ENCODE data around the gene FAM184A. TPM values are rescaled to one million over a fixed set of nuclear protein-coding genes. Genes with fewer than 3 reads are reported as not detected.

FAM184A gene
- total RNA-seq, 4 donors from 2014 or later, result 7.6 to 11.2 (median 9.0) TPM

GRCh38 chr6:118935978-118936703 is 142.3 kb downstream of the FAM184A start:
- Histone ChIP-seq H3K27me3 (no peaks in the 10 kb centered on the region), H3K4me1 (peaks cover 0 to 25% (median 17%) of the 10 kb centered on the region in 4 donors), H3K9me3 (no peaks in the 10 kb centered on the region), H3K27ac (replicated peaks in 1 of 4) (peak overlapping the region in 1 of 4 donors; percentile 94), H3K4me3 (no peak overlapping the region), H3K36me3 (peaks cover 3 to 5% (median 4%) of the 10 kb centered on the region in 4 donors)
- WGBS, result 88% methylated on average over 3 of the region's 3 CpGs
- no peak for DNase-seq (ENCODE audit: extremely low spot score)
- intact Hi-C loops (cut with DNase I), result loop anchor here (2.0 kb wide), 1 partner anchor 41 kb away; the partner anchor contains the start of gene ASF1A
- TF ChIP-seq POLR2A (IDR thresholded peaks at IDR 0.05; ENCODE audit: low read depth), result no peak
- TF ChIP-seq EP300 (IDR thresholded peaks at IDR 0.05), result no peak

DNA sequence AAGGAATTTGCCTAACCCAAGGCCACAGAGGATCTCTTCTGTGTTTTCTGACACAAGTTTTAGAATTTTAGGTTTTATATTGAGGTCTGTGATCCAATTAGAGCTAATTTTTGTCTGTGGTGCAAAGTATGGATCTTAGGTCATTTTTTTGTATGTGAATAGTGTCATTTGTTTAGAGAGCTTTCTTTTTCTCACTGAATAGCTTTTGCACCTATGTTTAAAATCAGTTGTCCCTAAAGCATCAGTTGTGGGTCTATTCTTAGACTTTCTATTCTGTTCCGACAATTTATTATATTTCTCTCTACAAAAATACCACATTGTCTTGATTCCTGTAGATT is 143.2 kb downstream of the FAM184A start:
- no peak for TF ChIP-seq POLR2A (IDR thresholded peaks at IDR 0.05; ENCODE audit: low read depth)
- TF ChIP-seq EP300 (IDR thresholded peaks at IDR 0.05), result no peak
- no peak for TF ChIP-seq POLR2AphosphoS5 (IDR thresholded peaks at IDR 0.05)
- TF ChIP-seq CTCF (IDR thresholded peaks at IDR 0.05), result no peak
- Histone ChIP-seq H3K4me3 (peak overlapping the region; percentile 64 to 90 (median 86)), H3K36me3 (peaks cover 5 to 12% (median 9%) of the 10 kb centered on the region in 4 donors), H3K9me3 (no peaks in the 10 kb centered on the region), H3K4me1 (peaks cover 0 to 25% (median 17%) of the 10 kb centered on the region in 4 donors), H3K27me3 (no peaks in the 10 kb centered on the region), H3K27ac (replicated peaks in 1 of 4) (peak overlapping the region; percentile 91 to 96 (median 94))
- WGBS, result 23% methylated on average over 1 of the region's 1 CpG
- no peak for DNase-seq (ENCODE audit: extremely low spot score)
- intact Hi-C loops (cut with DNase I), result loop anchor here (2.0 kb wide), 1 partner anchor 40 kb away; the partner anchor contains the start of gene ASF1A

DNA sequence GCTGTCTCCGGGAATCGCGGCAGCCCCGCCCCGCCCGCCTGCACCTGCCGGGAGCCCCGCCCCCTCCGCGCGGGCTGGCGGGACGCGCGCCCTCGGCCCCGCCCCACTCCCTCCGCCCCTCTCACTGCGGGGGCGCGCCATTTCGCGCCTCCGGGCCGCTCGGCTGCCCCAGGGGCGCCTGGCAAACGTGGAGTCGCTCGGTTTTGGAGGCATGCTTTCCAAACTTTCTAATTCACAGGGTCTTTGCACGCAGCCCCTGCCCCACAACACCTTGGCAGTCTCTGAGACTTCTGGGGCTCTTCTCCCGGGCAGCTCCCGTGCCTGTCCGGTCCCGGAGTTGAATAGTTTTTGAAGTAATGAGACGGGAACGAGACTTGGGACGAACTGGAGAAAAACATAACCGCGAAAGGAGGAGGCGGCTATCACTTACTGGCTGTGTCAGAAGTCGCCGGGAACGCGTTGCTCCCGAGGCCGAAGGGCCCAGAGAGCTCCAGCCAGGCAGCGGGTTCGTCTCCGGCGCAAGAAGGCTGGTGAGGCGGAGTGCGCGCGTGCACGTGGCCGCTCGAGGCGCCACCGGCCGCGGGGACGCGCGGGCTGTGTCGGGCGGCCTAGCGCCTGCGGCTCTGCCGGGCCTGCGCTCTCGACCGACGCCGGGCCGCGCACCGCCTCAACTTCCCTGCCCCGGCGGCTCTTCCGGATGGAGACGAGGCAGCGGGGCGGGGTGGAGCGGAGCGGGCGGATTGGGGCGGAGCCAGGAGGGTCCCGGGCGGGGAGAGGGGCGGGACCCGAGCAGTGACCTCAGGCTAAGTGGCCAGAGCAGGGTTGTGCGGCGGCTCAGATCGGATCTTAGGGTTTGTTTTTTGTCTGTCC is 143.8 kb downstream of the FAM184A start, which contains the start of gene MCM9:
Gene MCM9, minus strand, starts transcription at position 699 of the 870 bp plus-strand sequence. CDS start 3,436 bp downstream, outside the sequence.
- peaks cover 5 to 17% (median 9%) of the 10 kb centered on the region in 4 donors for H3K36me3 ChIP-seq
- WGBS, result under 1% methylated on average over 61 of the region's 95 CpGs
- H3K4me1 ChIP-seq, result peaks cover 0 to 25% (median 17%) of the 10 kb centered on the region in 4 donors
- peak within 1 kb of the TSS; percentile 91 to 96 (median 94) for H3K27ac ChIP-seq (replicated peaks in 1 of 4)
- H3K27me3 ChIP-seq, result no peaks in the 10 kb centered on the region
- intact Hi-C loops (cut with DNase I), result loop anchor here (2.0 kb wide), 1 partner anchor 40 kb away; the partner anchor contains the start of gene ASF1A
- DNase-seq (ENCODE audit: extremely low spot score), result peak; percentile 97
- peak within 1 kb of the TSS; percentile 64 to 90 (median 86) for H3K4me3 ChIP-seq
- no peaks in the 10 kb centered on the region for H3K9me3 ChIP-seq
- no peak for TF ChIP-seq EP300 (IDR thresholded peaks at IDR 0.05)
- TF ChIP-seq POLR2AphosphoS5 (IDR thresholded peaks at IDR 0.05), result peak; percentile 67 to 76
- peak in 1 of 3 experiments; percentile 12 for TF ChIP-seq CTCF (IDR thresholded peaks at IDR 0.05)

- DNase-seq (ENCODE audit: extremely low spot score), result no peak
- Histone ChIP-seq H3K27ac (replicated peaks in 1 of 4) (peak overlapping the region; percentile 91 to 96 (median 94)), H3K4me3 (peak overlapping the region; percentile 64 to 90 (median 86)), H3K9me3 (no peaks in the 10 kb centered on the region), H3K36me3 (peaks cover 5 to 24% (median 13%) of the 10 kb centered on the region in 4 donors), H3K4me1 (peaks cover 0 to 25% (median 17%) of the 10 kb centered on the region in 4 donors), H3K27me3 (no peaks in the 10 kb centered on the region)
- 22% methylated on average over 8 of the region's 8 CpGs for WGBS
- TF ChIP-seq POLR2A (IDR thresholded peaks at IDR 0.05; ENCODE audit: low read depth) (no peak), POLR2AphosphoS5 (IDR thresholded peaks at IDR 0.05) (no peak), EP300 (IDR thresholded peaks at IDR 0.05) (no peak), CTCF (IDR thresholded peaks at IDR 0.05) (no peak)
- intact Hi-C loops (cut with DNase I), result loop anchor here (2.0 kb wide), 1 partner anchor 39 kb away; the partner anchor contains the start of gene ASF1A
Measured at GRCh38 chr6:118933855-118934460, 144.5 kb downstream of the FAM184A start.

Measured in esophagus muscularis mucosa (tissue), 4 donors.